Common myeloid progenitor, CD34-positive (primary cell): ENCODE data around the gene ZC3H18.
A peak's percentile ranks its signal among the peaks of the same experiment; 100 is the strongest.

Experiments
- CTCF ChIA-PET: fragments of 350-600 bp; sonication (Branson Sonifier 250); formaldehyde crosslinking; loops from one replicate; lab custom pipeline; 2021; ENCODE audit warnings: antibody characterized with exemption; lab: Charles Lee
- POLR2A ChIA-PET: fragments of 350-600 bp; sonication (Branson Sonifier 250); formaldehyde crosslinking; loops from one replicate; lab custom pipeline; 2021; ENCODE audit warnings: antibody characterized with exemption; lab: Charles Lee
- DNase-seq, 3 donors: peaks; one replicate each; pipeline versions ENCODE4 v3.0.0 to v3.0.0-alpha.2; 2013
- H3K27ac ChIP-seq, 2 experiments: 1 replicate in 1 of 2; 2 replicates in 1 of 2; pipeline ENCODE4 v1.7.0; 2013; ENCODE audit warnings: inconsistent platforms in 2 of 2, low read length in 2 of 2, mild to moderate bottlenecking in 2 of 2, low read depth in 1 of 2, moderate library complexity in 1 of 2; ENCODE audit not compliant: severe bottlenecking in 2 of 2, insufficient read depth in 1 of 2, poor library complexity in 1 of 2
- H3K27me3 ChIP-seq, 5 experiments: replicated peaks in 2 of 5; 1 replicate in 3 of 5; 2 replicates in 2 of 5; pipeline versions ENCODE4 v1.6.1 to v1.7.0; 2013; ENCODE audit warnings: low read length in 4 of 5, mild to moderate bottlenecking in 2 of 5, moderate library complexity in 2 of 5, inconsistent platforms in 1 of 5; ENCODE audit not compliant: insufficient read depth in 5 of 5, control insufficient read depth in 4 of 5
- H3K36me3 ChIP-seq, 4 experiments: 1 replicate in 2 of 4; 2 replicates in 2 of 4; pipeline versions ENCODE4 v1.6.1 to v1.7.0; 2013; ENCODE audit warnings: low read length in 3 of 4, control low read depth in 1 of 4, mild to moderate bottlenecking in 1 of 4; ENCODE audit not compliant: control insufficient read depth in 4 of 4, insufficient read depth in 4 of 4
- H3K4me1 ChIP-seq, 4 experiments: 1 replicate in 3 of 4; 2 replicates in 1 of 4; pipeline versions ENCODE4 v1.6.1 to v1.7.1; 2013; ENCODE audit warnings: low read length in 3 of 4, mild to moderate bottlenecking in 3 of 4, control low read depth in 1 of 4, inconsistent platforms in 1 of 4, moderate library complexity in 1 of 4; ENCODE audit not compliant: control insufficient read depth in 4 of 4, insufficient read depth in 4 of 4; ENCODE audit errors: control extremely low read depth in 1 of 4
- H3K4me3 ChIP-seq, 7 experiments: 1 replicate in 4 of 7; 2 replicates in 3 of 7; pipeline versions ENCODE4 v1.5.1 to v1.7.0; 2013; ENCODE audit warnings: mild to moderate bottlenecking in 7 of 7, low read length in 6 of 7, moderate library complexity in 6 of 7, inconsistent platforms in 2 of 7, low read depth in 2 of 7, control low read depth in 1 of 7; ENCODE audit not compliant: insufficient read depth in 4 of 7, control insufficient read depth in 1 of 7; ENCODE audit errors: extremely low read depth in 1 of 7
- H3K9me3 ChIP-seq, 5 experiments: 1 replicate in 4 of 5; 2 replicates in 1 of 5; pipeline versions ENCODE4 v1.6.1 to v1.7.1; 2013; ENCODE audit warnings: low read length in 4 of 5, mild to moderate bottlenecking in 2 of 5, inconsistent platforms in 1 of 5, low read depth in 1 of 5, moderate library complexity in 1 of 5; ENCODE audit not compliant: control insufficient read depth in 4 of 5, insufficient read depth in 2 of 5; ENCODE audit errors: control extremely low read depth in 1 of 5
- WGBS: methylation state at CpG from one replicate; pipeline ENCODE4 v1.1.5; 2013; ENCODE audit not compliant: insufficient coverage; 5-methylcytosine and 5-hydroxymethylcytosine counted together

The ZC3H18 gene

GRCh38 chr16:88599825-88600538, 29.8 kb downstream of the ZC3H18 start:
- 89% methylated on average over 24 of the region's 25 CpGs for WGBS
- H3K4me3 ChIP-seq, result no peak overlapping the region
- CTCF ChIA-PET, result no interaction called here

DNA sequence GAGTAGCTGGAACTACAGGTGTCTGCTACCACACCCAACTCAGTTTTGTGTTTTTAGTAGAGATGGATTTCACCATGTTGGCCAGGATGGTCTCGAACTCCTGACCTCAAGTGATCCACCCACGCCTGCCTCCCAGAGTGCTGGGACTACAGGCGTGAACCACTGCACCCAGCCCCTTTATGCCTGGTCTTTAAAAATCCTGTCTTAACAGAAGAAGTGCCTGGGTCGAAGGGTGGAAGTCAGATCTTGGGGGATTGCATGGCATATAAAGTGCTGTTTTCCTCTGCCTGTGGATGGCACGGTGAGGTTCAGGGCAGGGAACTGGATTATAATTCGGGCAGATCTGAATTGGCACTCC, 30.3 kb downstream of the ZC3H18 start:
- WGBS, result 98% methylated on average over 6 of the region's 6 CpGs
- ChIA-PET CTCF (interaction anchor here (0.6 kb wide), 1 partner anchor 69 kb away, joined by 3 read pairs; no protein-coding TSS in a partner anchor), POLR2A (no interaction called here)
- H3K9me3 ChIP-seq, result no peaks in the 10 kb centered on the region
- peaks cover 0 to 19% (median 12%) of the 10 kb centered on the region in 4 experiments for H3K4me1 ChIP-seq
- H3K27me3 ChIP-seq, result no peaks in the 10 kb centered on the region
- no peak for DNase-seq
- no peak overlapping the region for H3K27ac ChIP-seq
- no peak overlapping the region for H3K4me3 ChIP-seq
- H3K36me3 ChIP-seq, result peaks cover 12 to 65% (median 47%) of the 10 kb centered on the region in 4 experiments

More at GRCh38 chr16:88599825-88600538, 29.8 kb downstream of the ZC3H18 start:
- no peaks in the 10 kb centered on the region for H3K27me3 ChIP-seq
- POLR2A ChIA-PET, result interaction anchor here (0.6 to 1.4 kb wide), 3 partner anchors 9 to 32 kb away, joined by 3 to 6 read pairs (median 4); partner anchors contain the start of gene ZC3H18
- H3K27ac ChIP-seq, result no peak overlapping the region
- H3K36me3 ChIP-seq, result peaks cover 8 to 63% (median 44%) of the 10 kb centered on the region in 4 experiments
- no peaks in the 10 kb centered on the region for H3K9me3 ChIP-seq
- DNase-seq, result peak in 2 of 3 donors; percentile 18 to 22
- H3K4me1 ChIP-seq, result peaks cover 0 to 19% (median 12%) of the 10 kb centered on the region in 4 experiments

- Histone ChIP-seq H3K36me3 (peaks cover 17 to 72% (median 54%) of the 10 kb centered on the region in 4 experiments), H3K27me3 (no peaks in the 10 kb centered on the region), H3K27ac (no peak overlapping the region), H3K9me3 (no peaks in the 10 kb centered on the region), H3K4me3 (no peak overlapping the region), H3K4me1 (peaks cover 0 to 19% (median 12%) of the 10 kb centered on the region in 4 experiments)
- ChIA-PET POLR2A (no interaction called here), CTCF (interaction anchor here (0.6 kb wide), 1 partner anchor 68 kb away, joined by 3 read pairs; no protein-coding TSS in a partner anchor)
- DNase-seq, result no peak
- WGBS, result 98% methylated on average over 5 of the region's 9 CpGs
Observed at GRCh38 chr16:88601313-88602036, 31.3 kb downstream of the ZC3H18 start.

- peaks cover 0 to 21% (median 12%) of the 10 kb centered on the region in 4 experiments for H3K4me1 ChIP-seq
- H3K9me3 ChIP-seq, result no peaks in the 10 kb centered on the region
- peaks cover 19 to 78% (median 59%) of the 10 kb centered on the region in 4 experiments for H3K36me3 ChIP-seq
- 100% methylated on average over 6 of the region's 7 CpGs for WGBS
- no peak overlapping the region for H3K27ac ChIP-seq
- CTCF ChIA-PET, result no interaction called here
- no peak for DNase-seq
- POLR2A ChIA-PET, result no interaction called here
- H3K4me3 ChIP-seq, result no peak overlapping the region
- H3K27me3 ChIP-seq, result no peaks in the 10 kb centered on the region
Observed at GRCh38 chr16:88602091-88602490, 31.9 kb downstream of the ZC3H18 start.

DNA sequence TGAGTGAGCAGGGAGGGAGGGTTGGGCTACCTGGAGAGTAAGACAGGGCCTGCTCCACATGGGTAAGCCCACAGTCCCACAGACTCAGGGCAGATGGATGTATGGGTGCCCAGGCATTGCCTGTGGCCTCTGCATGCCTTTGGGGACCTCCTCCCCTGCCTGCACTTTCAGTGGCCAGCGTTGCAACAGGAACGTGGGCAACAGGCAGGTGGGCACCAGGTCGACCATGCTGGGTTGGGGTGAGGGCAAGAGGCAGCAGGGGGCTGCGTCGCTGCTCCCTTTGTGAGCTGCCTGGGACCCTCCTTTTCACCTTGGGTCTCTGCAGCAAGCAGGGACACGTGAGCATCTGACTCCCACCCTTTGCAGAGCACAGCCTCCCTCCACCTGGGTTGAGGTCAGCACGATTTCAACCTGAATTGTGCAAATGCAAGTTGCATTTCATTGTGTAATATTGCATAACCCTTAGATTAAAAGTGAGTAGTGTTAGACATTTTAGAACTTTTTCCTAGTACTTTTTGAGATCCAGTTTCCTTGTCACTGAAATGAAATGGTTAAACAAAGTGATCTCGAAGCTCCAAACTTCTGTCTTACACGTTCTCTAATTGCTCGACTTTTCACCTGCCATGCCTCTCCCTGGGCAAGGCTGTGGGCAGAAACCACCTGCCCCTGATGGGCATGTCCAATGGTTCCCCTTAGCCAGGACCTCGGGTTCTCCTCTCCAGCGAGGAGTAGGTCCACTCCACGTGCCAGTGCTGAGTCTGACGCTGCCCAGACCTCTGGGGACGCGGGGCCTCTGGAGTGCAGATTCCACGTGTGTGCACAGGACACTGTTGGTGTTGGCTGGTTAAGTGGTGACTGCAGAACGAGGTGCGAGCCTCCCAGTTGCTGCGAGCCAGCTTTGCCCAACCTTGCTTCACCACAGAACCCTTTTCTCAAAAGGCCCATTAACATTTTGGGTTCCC, 35.3 kb downstream of the ZC3H18 start:
- CTCF ChIA-PET, result no interaction called here
- Histone ChIP-seq H3K4me3 (no peak overlapping the region), H3K4me1 (peaks cover 0 to 2% (median 0%) of the 10 kb centered on the region in 4 experiments), H3K27me3 (no peaks in the 10 kb centered on the region), H3K9me3 (no peaks in the 10 kb centered on the region), H3K27ac (no peak overlapping the region), H3K36me3 (peaks cover 22 to 78% (median 59%) of the 10 kb centered on the region in 4 experiments)
- WGBS, result 97% methylated on average over 13 of the region's 20 CpGs
- POLR2A ChIA-PET, result no interaction called here
- DNase-seq, result no peak

DNA sequence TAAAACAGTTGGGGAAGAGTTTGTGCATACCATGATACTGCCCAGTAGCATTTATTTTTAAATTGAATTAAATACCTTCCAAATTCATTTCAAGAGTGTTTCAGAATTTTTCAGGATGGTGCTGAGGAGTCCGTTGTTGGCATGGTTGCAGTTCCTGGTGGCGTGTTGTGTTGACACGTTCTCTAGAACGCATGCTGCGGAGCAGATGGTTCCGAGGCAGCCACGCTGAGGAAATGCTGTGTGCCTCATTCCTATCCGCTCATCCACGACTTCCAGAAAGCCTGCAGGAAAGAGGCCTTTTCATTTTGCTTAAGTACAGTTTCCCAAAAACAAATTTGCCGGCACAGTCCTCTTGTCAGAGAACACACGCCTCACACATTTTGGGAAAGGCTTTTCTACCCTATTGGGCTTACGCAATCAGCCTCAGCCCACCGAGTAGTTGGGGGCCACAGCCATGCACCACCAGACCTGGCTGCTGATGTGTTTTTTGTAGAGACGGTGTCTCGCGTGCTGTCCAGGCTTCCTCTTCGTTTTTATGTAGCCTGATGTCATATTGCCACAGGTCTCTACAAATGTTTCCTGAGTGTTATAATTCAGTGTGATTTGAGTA, 36.0 kb downstream of the ZC3H18 start:
- 96% methylated on average over 17 of the region's 17 CpGs for WGBS
- H3K27me3 ChIP-seq, result no peaks in the 10 kb centered on the region
- no peak overlapping the region for H3K4me3 ChIP-seq
- CTCF ChIA-PET, result interaction anchor here (1.3 kb wide), 1 partner anchor 10 kb away, joined by 3 read pairs; no protein-coding TSS in a partner anchor
- no peak for DNase-seq
- H3K9me3 ChIP-seq, result no peaks in the 10 kb centered on the region
- POLR2A ChIA-PET, result no interaction called here
- peaks cover 22 to 78% (median 60%) of the 10 kb centered on the region in 4 experiments for H3K36me3 ChIP-seq
- no peak overlapping the region for H3K27ac ChIP-seq
- H3K4me1 ChIP-seq, result peaks cover 0 to 2% (median 0%) of the 10 kb centered on the region in 4 experiments
